Fibroblast of skin of scalp (primary cell): Measurements from ENCODE around the gene KLHDC7B. TPM values are rescaled to one million over a fixed set of nuclear protein-coding genes. Genes with fewer than 3 reads are reported as not detected.
A peak's percentile ranks its signal among the peaks of the same experiment; 100 is the strongest.

ENCODE experiments used
- DNase-seq: peaks from one replicate; pipeline ENCODE4 v3.0.0-alpha.2; 2013
- polyA plus RNA-seq, 2 experiments: library from polyadenylated mRNA; unstranded; fragments of 120-200 nt; gene quantifications; one replicate each; pipeline ENCODE4 v1.2.1, GENCODE V29; 2013; ENCODE audit not compliant: insufficient read length in 2 of 2

Gene KLHDC7B
- polyA plus RNA-seq (2013, experiment 1 of 2; ENCODE audit: insufficient read length), result 2.6 TPM
- 3.6 TPM for polyA plus RNA-seq (2013, experiment 2 of 2; ENCODE audit: insufficient read length)

DNA sequence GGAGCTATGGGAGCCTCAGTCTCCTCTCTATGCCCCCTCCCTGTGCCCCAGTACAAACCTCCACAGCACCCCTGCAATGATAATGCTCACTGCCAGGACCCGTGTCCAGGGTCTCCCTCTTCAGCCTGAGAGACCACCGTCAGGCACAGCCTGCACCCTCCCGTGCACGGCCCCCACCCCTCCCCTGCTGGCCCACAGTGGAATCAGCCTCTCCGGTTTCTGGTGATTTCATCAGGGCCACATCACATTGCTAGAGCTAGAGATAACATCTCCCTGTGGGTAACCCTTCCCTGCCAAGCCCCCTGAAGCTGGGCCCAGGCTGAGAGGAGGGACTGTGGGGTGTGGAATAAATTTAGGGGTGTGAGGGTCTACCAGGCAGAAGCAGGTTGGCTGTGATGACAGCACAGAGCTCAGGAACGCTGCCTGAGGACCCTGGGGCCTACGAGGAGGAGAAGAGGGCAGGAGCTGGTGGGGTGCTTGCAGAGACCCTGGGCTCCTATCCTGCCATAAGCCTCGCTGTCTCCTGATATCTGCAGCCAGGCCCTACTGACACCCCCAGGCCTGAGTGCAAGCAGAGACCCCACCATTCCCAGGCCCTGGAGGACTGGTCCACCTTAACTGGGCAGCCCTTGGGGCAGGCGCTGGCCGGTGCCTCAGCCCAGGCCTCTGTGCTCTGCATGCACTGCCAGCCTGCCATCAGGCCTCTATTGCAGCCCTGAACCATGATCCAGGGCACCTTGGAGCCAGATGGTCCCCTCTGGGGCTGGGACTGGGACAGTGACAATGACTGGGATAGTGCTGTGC lies at the start of gene KLHDC7B:
Gene KLHDC7B (plus strand): TSS at position 378 of the 804 bp plus-strand sequence. CDS start 345 bp downstream, at position 723.
- peak; percentile 82 for DNase-seq

DNA sequence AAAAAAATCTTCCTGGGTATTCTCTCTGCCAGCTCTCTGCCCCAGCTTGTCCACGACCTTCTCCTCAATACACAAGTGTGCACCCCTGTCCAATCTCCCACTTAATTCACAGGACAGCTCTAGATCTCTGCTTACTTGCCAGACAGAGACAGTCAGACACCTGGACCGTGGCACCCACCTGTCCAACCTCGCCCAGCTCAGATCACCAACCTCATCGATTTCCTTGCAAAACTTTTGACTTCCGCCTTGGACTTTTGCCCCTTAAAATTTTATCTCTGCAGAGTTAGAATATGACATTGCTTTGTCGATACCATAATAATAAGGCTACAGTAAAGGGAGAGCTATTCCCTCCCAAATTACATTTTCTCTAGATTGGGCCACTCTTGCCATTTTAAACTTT lies 48.6 kb upstream of the KLHDC7B start:
- no peak for DNase-seq

DNA sequence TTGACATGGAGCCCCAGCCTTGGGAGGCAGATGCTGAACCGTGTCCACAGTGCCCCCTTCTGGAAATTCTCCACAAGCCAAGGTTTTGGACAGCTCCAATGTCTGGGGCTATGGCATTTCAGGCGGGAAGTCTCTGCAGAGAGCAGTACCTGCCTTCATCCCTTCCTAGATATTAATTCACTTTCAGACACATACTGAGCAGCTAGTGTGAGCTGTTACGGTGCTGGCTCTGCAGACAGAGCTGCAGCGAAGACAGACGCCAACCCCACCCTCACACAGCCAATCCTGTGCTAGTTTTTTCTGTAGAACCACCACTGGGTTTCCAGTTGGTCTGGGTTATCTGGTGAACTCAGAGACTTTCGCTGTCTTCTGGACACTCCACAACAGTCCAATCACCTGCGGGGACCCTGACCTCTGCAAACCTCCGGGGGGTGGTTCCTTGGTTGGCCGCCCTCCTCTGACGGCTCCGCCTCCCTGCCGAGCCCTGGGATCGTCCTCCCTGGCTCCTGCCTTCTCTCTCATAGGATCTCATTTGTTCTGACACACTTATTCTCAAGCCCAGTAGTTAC lies 47.3 kb upstream of the KLHDC7B start:
- peak; percentile 49 for DNase-seq

DNA sequence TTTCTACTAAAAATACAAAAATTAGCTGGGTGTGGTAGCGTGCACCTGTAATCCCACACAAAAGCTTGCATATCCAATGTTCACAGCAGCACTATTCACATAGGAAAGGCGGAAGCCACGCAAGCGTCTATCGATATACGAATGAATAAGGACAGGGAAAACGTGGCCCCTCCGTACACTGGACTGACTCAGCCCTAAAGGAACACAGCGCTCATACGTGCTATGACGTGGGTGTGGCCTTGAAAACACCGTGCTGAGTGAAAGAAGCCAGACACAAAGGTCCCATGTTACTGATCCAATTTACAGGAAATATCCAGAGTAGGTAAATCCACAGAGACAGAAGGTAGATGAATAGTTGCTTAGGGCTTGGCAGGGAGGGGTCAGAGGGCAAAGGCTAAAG lies 45.2 kb upstream of the KLHDC7B start:
- DNase-seq, result no peak

DNA sequence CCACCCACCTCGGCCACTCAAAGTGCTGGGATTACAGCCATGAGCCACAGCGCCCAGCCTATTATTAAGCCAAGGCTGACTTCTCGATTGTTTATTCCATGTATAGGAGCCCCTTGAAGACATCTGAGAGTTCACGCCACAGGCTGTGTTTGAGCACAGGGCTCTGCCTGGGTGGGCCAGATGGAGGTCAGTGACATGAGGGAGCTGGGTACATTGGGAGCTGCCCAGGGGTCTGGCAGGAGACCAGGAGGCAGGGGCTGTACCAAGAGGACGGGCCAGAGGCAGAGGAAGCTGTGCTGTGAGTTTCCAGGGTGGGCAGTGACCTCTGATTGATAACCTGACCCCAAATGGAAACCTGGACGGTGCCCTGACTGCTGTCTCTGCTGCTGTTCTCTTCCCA lies 43.6 kb upstream of the KLHDC7B start:
- DNase-seq, result no peak

DNA sequence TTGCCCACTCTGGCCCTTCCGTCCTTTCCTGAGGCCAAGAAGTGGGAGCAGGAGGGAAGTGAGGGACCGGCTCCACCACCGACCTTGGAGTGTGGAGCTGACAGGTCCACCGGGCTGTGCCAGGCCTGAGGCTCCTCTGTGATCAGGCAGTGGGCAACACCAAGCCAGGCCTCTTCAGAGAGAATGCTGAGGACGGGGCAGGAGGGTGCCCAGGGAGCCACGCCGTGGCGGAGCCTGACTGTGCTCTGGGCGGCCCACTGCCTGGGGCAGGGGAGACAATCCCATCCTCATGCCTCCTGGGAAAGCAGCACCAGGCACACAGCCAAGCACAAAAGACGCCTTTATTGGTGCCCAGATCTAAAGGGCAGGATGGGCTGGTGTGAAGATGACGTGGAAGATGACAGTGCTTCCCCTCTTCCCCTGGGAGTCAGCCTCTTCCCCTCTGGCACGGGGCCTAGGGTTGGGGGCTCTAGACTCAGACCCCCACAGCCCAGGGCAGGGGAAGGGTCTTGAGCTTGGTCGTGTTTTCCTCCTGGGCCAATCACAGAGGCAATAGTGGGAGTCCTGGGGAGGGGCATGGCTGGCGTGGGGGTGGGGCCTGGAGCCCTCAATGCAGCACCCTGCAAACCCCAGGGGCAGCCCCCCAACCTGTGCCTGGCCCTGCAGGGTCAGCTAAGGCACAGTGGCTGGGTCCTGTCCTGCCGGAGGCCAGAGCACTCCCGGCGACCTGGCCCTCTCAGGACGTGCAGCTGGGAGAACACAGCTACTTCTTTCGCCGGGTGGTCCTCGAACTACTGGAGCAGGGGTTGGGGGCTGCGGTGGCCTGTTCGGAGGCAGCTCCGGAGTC lies 42.8 kb upstream of the KLHDC7B start:
- no peak for DNase-seq

DNA sequence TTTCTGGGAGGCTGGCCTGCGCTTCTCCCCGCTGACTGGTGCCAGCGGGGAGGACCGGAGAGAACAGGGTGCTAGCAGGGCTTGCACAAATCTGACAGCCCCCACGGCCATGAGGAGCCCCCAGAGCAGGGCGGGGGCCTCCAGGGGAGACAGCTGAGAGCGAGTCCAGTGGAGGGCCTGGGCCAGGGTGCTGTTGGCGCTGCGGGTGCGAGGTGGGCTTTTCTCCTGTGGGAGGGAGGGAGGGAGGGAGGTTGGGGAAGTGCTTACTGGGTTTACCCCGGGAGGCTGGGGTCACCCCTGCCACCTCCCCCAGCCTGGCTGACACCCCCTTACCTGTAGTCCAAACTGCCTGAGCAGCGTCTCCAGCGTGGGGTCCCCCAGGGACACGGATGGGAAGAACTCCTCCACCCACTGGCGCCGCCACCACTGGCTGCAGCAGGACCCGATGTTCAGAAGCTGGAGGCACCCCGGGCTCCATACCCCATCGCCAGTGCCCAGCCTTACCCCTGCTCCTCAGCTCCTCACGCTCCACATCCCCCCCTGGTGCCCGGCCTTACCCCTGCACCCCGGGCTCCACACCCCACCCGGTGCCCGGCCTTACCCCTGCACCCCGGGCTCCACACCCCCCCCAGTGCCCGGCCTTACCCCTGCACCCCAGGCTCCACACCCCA lies 42.1 kb upstream of the KLHDC7B start:
- no peak for DNase-seq

DNA sequence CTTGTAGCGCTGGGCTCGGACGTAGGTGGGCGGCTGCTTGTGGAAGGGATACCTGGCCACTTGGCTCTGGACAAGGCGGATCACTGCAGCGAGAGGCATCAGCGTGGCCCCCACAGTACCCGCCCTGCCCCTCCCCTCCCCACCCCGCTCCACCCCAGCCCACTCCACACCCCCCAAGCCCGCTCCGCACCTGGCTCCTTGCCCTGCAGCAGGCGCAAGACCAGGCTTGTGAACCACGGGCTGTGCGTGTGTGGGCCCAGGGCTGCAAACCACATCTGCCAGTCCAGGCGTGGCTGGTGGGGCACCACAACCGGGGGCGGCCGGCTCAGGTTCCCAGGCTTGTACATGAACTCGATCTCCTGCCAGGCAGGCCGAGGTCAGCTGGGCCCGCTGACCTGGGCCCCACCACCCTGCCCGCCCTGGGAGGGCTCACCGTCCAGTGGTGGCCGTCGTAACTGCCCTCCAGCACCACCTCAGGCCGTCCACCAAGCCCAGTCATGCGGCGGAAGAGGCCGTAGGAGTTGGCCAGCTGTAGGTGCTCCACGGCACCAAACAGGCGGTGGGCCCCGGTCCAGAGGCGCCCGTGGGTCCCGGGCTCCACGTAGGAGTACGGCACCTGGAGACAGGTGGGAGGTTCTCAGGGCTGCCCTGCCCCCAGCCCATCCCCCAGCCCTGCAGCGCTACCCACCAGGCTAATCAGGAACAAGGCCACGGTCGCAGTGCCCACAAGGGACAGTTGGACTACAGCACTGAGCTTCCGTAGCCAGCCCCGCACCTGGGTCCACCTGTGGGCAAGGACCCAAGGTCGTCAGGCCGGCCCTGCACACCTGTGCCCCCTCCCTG lies 41.1 kb upstream of the KLHDC7B start:
- DNase-seq, result no peak

DNA sequence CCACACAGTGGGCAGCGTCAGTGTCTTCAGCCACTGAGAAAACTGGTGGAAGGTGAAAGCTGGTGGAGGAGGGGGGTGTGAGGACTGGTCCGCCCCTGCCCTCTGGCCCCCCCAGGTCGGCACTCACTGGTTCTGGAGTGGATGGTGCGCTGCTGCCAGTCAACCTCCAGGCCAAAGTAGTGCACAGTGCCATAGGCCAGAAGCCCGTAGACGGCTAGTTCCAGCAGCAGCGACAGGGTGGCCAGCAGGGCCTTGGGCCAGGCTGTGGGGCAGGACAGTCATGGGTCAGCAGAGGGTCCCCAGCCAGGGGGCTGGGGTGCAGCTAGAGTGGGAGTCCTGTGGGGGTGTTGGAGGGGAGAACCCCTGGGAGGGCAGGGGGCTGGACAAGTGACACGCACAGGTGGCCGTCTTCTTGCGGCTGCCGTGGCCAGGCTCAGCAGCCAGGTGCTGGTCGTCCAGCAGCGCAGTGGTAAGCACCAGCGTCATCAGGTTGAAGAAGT lies 40.4 kb upstream of the KLHDC7B start:
- DNase-seq, result no peak

DNA sequence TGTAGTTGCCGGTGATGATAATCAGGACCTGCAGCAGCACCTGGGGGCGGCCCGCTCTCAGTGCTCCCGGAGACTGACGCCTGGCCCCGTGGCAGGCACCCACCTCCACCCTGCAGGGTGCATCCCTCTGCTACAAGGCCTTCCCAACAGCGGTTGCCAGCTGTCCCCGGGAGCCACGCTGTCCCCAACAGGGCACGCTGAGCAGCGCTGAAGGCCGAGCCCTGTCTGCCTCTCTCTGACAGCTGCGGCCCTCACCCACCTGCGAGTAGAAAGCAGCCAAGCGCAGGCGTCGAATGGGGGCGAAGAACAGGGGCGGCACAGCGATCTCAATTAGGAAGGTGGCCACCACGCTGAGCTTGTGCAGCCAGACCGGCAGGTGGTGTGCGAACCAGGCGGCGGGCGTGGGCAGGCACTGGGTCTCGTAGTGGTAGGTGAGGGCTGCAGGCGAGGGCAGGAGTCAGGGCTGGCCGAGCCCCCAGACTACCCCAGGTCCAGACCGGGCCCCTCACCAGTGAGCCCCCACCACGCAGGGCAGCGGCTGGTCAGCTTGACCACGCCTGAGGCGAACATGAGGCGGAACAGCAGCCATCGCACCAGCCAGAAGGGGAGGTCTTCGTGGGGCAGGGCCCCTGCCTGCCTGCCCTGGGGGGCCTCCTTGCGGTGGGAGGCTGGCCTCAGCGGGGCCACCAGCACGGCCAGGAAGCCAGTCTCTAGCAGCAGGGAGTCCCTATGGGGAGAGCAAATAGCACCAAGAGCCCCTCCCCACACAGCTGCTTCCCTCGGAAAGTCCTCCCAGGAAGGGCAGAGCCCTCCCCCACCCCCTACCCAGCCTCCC lies 39.7 kb upstream of the KLHDC7B start:
- DNase-seq, result no peak

DNA sequence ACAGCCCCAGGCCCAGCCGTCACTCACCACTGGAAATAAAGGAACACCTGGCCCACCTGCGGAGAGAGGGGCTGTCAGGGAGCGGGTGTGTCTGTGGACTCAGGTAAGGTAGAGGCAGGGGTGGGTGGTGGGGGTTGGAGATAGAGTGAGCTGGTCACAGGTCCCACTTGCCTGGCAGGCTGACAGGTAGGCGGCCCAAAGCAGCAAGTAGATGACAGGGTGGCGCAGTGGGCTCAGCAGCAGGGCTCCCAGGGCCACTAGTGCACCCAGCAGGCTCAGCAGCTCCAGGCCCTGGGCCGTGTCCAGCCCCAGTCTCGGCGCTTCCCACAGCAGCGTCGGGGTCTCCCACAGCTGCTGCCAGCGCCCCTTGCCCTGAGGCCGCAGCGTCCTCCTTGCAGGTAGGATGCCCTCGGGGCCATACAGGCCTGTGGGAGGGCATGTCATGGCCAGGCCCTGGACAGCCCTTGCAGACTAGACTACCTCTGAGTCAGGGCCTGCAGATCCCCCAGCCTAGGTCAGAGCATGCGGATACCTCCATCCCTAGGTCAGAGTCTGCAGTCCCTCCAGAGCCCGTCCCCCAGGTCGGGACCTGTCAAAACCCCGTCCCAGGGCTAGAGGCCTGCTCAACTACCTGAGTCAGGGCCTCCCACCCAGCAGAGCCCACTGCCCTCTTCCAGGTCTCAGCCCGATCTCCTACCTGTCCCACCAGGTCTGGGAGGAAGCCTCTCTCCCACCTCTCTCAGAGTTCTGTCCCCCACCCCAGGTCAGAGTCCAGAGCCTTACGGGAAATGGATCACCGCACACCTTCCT lies 38.9 kb upstream of the KLHDC7B start:
- no peak for DNase-seq

DNA sequence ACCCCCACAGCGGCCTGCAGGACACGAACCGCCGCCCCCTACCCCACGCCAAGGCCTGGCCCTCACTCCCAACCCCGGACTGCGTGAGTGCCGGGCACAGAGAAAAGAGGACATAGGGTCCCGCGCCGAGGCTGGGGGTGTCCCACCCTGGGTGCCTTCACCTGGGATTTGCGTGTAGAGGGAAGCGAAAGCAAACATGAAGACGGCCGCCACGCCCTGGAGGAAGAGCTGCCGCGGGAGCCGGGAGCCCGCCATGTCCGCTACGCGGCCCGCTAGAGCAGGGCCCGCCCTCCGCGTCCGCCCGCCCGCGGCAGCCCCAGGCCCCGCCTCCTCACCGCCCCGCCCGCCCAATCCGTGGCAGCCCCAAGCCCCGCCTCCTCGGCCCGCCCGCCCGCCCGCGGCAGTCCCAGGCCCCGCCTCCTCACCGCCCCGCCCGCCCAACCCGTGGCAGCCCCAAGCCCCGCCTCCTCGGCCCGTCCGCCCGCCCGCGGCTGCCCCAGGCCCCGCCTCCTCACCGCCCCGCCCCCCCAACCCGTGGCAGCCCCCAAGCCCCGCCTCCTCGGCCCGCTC lies 38.2 kb upstream of the KLHDC7B start, which contains the start of gene LMF2:
Gene LMF2 (minus strand): TSS at position 282 of the 570 bp plus-strand sequence. CDS start 27 bp downstream, at position 255.
- no peak for DNase-seq

DNA sequence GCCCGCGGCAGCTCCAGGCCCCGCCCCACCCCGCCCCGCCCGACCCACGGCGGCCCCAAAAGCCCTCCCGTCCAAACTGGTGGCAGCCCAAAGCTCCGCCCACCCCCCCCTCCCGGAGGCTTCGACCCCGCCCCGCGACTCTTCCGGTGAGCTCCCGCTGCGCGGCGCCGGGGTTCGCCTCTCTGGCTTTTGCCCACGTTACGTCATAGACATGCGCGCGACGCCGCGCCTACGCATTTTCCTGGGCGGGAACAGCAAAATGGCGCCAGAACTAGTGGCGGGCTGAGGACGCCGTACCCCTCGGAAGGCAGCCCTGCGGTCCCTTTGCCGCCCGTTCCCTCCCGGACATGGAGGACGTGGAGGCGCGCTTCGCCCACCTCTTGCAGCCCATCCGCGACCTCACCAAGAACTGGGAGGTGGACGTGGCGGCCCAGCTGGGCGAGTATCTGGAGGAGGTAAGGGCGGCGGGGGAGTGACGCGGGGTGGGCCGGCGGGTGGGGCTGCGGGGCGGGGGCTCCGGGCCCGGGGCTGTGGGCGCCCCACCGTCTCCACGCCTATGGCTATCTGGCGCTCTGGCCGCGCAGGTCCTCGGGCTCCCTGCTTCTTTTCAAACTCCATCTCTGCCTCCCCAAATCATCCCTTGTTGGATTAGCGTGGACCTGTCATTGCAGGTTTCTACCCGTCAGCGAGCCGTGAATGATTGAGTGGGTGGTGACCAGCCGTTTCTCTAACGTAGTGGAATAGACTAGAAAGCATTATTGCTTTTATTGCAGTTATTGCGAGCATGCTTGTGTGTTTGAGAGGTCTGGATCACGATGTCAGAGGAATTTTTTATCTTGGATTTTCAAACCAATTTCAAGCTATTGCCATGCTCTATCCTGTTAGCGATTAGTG lies 37.5 kb upstream of the KLHDC7B start, which contains the start of gene NCAPH2:
Gene NCAPH2 (plus strand): TSS at position 234 of the 894 bp plus-strand sequence. CDS start 114 bp downstream, at position 348.
- peak; percentile 98 for DNase-seq

DNA sequence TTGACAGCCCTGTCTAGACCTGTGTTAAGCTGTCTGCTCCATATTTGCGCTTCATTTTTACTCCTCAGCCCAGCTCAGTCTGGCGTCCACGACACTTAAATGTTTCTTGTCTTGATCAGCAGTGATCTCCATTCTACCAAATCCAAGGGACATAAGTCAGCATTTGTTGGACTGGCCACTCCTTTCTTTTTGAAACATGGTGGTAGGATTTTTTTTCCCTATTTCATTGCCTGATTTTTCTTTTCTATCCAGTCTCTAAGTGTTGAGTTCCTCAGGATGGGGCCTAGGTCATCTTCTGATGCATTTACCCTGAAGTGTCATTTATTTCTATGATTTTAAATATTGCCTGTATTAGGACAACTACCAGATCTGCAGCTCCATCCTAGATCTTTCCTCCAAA lies 36.8 kb upstream of the KLHDC7B start:
- no peak for DNase-seq

DNA sequence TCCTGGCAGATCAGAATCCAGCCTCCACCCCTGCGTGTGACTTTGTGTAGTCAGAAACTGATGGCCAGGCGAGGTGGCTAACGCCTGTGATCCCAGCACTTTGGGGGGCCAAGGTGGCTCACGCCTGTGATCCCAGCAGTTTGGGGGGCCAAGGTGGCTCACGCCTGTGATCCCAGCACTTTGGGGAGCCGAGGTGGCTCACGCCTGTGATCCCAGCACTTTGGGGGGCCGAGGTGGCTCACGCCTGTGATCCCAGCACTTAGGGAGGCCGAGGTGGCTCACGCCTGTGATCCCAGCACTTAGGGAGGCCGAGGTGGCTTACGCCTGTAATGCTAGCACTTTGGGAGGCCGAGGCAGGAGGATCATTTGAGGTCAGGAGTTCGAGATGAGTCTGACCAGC lies 32.5 kb upstream of the KLHDC7B start:
- no peak for DNase-seq

DNA sequence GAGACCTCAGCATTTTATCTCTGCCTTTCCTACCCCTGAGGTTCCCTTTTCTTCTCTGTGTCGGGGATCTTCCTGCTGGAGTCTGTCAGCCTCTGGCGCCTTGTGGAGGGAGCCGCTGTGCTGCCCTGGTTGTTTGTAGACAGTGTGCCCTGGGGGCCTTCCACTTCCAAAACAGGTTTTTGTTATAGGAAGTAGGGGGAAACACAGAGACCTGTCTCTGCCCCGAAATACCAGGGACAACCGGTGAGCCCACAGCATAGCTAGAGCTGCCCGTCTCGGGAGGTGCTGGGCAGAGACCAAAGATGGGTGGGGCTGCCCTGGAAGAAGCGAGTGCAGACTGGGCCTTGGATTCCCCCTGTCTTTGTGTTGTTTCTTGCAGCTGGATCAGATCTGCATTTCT lies 29.6 kb upstream of the KLHDC7B start:
- DNase-seq, result no peak

DNA sequence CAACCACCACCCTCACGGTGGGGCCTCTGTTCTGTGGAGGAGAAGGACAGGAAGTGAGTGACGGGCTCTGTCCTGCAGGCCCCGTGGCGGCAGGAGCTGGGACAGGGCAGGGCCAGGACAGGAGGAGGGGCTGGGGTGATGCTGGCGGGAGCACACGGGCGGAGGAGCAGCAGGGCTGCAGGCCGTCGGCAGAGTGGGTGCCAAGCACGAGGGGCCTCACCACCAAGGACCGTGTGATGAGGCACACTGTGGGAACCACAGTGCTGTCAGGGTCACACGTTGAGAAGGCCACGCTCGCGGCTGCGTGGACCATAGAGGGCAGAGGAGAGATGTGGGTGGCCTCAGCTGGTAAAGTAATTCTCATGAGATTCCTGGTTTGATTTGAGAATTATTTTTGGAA lies 28.8 kb upstream of the KLHDC7B start:
- no peak for DNase-seq
